Kidney tubule cell (primary cell): ENCODE measurements around the gene NGF.
A peak's percentile ranks its signal among the peaks of the same experiment; 100 is the strongest.

Experiments used
- DNase-seq: peaks from one replicate; pipeline ENCODE4 v3.0.0-alpha.2; 2018; ENCODE audit warnings: low spot score

The NGF gene

GRCh38 chr1:115332813-115333608 is 5.0 kb downstream of the NGF start:
- DNase-seq: peak; percentile 75

DNA sequence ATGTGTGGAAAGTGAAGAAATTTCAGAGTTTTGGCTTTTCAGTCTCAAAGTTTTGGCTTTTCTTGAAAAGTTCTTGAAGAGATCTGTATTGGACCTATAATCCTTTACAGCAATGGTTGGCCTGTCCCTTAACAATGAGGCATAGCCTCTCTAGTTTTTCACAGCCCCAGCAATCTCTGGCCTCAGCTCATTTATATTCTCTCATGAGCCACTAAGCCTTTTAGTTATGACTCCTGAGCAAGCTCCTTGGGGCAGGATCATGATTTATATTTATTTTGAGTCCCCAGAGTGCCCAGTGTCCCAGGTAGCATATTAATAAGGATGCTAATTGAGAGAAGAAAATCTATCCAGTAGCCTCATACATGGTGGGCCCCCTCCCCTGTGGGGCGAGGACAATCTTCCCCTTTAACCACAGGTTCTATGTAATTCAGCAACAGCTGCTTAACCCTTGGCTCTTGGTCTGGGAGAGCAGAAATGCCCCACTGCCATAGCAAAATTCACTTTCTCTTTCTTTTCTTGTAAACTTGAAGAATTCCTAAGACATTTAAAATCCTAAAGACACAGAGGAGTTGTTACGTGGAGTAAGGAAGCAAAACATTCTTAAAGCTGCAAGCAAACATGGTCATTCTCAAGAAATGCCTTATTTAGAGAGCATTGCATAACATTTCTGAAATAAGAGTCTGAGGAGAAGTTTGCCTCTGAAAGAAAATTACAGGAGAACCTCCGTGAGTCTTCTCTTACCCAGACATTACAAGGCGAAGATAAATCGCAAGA is 6.3 kb downstream of the NGF start:
- peak; percentile 22 for DNase-seq

DNA sequence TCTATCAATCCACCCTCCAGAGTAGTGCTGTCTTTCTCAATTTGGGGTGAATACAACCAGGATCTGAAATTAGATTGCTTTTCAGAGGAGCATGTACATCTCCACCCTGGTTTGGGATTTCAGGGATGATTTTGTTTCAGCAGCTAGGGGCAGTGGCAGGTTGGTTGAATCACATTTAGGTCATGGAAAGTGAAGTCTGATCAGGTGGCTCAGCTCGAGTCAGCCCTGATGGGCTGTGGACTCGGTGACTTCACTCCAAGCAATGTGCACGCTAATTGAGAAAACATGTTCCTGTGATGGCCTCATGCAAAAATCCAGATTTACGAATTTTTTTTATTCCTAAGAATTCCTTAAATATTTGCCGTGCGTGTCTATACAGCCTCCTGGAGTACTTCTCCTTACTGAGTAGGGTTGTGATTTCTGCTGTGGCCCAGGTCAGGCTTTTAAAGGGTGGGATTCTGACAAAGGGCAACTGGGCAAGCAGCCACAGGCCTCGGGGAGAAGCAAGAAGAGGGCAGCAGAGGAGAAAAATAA is 7.5 kb downstream of the NGF start:
- DNase-seq: peak; percentile 91

- peak; percentile 52 for DNase-seq
Measured at GRCh38 chr1:115329965-115330364, 8.1 kb downstream of the NGF start.

DNA sequence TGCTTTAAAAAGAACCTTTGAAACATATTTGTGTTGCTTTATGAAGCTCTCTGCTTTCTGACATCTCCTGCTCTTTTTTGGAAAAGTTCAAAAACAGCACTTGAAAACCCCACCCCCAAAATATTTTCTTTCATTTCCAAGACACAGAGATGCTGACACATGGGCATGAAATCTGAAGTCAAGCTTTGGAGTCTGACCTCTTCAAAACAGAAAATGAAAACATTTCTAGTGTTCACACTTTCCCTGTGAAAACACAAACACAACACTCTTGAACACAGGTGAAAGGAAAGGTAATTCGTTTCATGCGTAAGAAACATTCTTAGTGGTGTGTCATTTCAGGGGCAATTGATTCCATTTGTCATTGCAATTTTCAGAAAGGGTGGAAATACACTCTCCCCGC is 10.8 kb downstream of the NGF start:
- DNase-seq: peak; percentile 23

- no peak for DNase-seq
Measured at GRCh38 chr1:115326419-115326818, 11.6 kb downstream of the NGF start.

DNA sequence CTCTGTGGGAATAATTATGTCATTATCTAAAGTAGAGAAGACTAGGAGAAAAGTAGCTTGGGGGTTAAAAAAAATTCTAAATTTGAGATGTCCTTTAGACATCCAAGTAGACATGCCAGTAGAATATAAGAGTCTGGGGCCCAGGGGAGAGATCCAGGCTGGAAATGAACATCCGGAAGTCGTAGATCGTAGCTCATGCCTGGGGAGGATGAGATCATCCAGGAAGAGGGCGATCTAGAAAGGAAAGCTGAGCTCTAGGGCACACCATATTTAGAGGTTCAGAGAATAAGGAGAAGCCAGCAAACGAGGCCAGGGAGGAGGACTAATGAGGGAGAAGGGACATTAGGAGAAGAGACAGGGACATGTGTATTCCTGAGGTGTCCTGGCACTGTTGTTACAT is 12.2 kb downstream of the NGF start:
- DNase-seq: peak; percentile 18

DNA sequence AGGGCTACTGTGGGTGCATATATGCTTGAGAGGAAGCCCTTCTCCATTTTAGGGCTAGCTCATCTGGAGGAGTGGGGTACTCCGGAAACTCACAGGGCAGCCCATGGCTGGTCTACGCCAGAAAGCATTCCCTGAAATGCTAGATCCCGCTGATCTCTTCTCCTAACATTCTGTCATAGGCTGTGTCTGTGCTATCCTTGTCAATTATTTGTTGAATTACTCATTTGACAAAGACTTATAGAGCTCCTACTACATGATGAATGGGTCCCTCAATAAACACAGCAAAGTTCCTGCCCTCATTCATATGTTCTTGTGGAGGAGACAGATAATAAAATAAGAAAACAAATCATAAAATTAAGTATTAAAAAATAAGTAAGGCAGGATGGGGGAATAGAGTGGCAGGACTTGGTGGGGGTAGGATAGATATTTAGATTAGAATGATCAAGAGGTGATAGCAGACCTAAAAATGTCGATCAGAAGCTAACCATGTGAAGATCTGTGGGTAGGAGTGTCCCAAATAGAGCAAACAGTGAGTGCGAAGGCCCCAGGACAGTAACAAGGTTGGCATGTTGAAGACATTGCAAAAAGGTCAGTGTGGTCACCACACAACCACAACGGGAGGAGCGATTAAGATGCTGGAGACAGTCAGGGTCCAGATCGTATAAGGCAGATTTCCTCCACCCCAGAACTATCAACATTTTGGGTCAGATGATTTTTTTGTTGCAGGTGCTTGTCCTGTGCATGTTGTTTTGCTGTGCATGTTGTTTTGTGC is 13.2 kb downstream of the NGF start:
- peak; percentile 50 for DNase-seq

DNA sequence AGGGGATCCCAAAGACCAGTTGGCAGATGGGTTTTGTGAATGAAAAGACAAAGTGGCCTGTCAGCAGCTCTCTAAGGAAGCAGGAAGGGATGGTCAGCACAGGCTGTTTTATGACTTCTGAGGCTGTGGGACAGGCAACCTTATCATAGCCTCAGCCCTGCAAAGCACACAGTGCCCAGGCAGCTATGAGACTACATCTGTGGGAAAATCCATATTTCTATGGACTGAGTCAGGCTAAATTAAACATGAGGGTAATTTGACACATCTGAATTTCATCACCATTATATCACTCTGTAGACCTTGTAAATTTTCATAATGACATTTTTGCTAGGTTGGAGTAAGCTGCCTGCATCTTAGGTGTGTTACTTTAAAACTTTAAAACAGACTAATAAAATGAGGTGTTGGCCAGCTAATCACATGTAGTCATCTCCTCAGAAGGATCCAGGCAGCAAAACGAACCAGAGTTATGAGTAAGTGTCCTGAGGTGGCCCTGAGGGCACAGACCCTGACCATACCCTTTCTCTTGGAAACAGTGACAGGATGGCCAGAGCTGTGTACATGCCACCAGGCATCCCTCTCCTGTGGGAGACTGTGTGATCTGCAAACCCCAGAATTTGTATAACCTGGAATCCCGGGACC is 14.6 kb downstream of the NGF start:
- peak; percentile 74 for DNase-seq

DNA sequence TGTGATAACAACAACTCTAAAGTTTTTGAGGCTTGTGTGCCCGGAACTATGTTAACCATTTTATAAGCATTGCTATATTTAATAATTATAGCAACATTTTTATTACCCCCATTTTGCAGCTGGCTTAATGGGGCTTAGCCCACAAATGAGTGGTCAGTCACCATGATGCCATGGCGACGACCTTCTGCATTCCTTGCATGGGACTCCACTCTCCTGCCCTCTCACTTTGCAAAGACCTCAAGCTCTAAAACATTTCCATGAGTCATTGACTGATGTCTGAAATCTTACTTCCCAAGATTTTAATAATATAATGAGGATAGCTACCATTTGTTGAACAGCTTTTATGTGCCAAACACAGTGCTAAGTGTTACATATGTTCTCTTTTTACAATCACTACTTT is 15.4 kb downstream of the NGF start:
- peak; percentile 76 for DNase-seq

GRCh38 chr1:115320377-115320776 is 17.7 kb downstream of the NGF start:
- DNase-seq: peak; percentile 75

GRCh38 chr1:115319706-115320105 is 18.3 kb downstream of the NGF start:
- DNase-seq: no peak

GRCh38 chr1:115317101-115318012 is 20.7 kb downstream of the NGF start:
- DNase-seq: no peak

GRCh38 chr1:115314765-115315164 is 23.3 kb downstream of the NGF start:
- peak; percentile 86 for DNase-seq

GRCh38 chr1:115314092-115314491 is 24.0 kb downstream of the NGF start:
- no peak for DNase-seq

- DNase-seq: no peak
Measured at GRCh38 chr1:115313182-115313581, 24.9 kb downstream of the NGF start.

GRCh38 chr1:115312742-115313141 is 25.3 kb downstream of the NGF start:
- peak; percentile 25 for DNase-seq

- DNase-seq: no peak
Measured at GRCh38 chr1:115311474-115311989, 26.5 kb downstream of the NGF start.

DNA sequence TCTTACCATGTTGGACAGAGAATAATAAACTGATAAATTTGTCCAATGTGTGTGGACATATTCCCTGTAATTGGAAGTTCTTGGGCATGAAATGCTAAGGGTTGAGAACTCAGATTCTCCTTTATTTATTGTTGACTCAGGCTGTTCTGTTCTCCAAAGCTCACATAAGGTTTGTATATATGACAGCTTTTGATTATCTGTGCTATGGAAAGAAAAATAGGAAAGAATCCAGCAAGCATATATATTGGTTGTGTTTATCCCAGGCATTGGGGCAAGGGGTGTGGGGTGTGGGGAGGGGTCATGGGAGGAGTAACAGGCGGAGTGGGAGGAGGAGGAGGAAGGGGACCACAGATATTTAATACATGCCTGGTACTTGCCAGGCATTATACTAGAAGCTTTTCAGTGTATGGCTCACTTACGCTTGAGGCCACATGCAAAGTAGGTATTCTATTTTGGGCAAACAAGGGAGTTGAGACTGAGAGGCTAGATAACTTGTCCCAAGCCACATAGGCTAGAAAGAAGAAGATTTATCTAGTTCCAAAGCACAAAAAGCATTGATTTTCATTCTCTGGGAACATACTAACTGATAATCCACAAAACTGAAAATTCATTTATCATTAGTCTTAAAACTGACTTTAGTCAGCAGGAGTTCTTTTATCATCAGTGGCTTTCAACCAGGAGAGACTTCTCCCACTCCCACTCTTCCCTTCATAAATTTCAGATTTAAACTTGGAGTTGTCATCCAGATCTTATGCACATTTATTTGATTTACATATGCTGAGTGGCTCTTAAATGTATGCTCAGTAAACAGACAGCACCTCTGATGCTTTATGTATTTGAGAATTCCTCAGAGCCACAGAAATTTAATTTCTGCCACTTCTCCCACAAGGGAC is 27.2 kb downstream of the NGF start:
- DNase-seq: no peak
